HG02981 (cell line): Measurements from ENCODE around the gene CAMK2D.
"Not testable (repeated sequence)": the region's sequence is repeated elsewhere in the genome, so short reads cannot be mapped to it uniquely, and the experiment has no call there.

Experiments
- ATAC-seq: cut with Tn5 transposase; IDR thresholded peaks from one replicate; pipeline ENCODE4 v1.9.1; 2021; ENCODE audit warnings: mild to moderate bottlenecking, moderate library complexity; ENCODE audit not compliant: unreplicated experiment

CAMK2D gene

GRCh38 chr4:113687067-113687718, 74.3 kb downstream of the CAMK2D start:
- ATAC-seq = no peak

- ATAC-seq = not testable (repeated sequence)
These were observed 76.4 kb downstream of the CAMK2D start for GRCh38 chr4:113685157-113685556.

- ATAC-seq = no peak
These were observed 76.9 kb downstream of the CAMK2D start for GRCh38 chr4:113684534-113685091.

- ATAC-seq = peak; percentile 98
These were observed 78.6 kb downstream of the CAMK2D start for GRCh38 chr4:113682730-113683537.

GRCh38 chr4:113678641-113679040, 82.9 kb downstream of the CAMK2D start:
- ATAC-seq = no peak

GRCh38 chr4:113677325-113677724, 84.2 kb downstream of the CAMK2D start:
- ATAC-seq = no peak

GRCh38 chr4:113675731-113676697, 85.5 kb downstream of the CAMK2D start:
- ATAC-seq = no peak

- ATAC-seq = no peak
These were observed 86.8 kb downstream of the CAMK2D start for GRCh38 chr4:113674733-113675132.

- ATAC-seq = no peak
These were observed 87.3 kb downstream of the CAMK2D start for GRCh38 chr4:113674251-113674650.

- peak; percentile 78 for ATAC-seq
These were observed 88.1 kb downstream of the CAMK2D start for GRCh38 chr4:113673450-113673849.

- no peak for ATAC-seq
These were observed 95.0 kb downstream of the CAMK2D start for GRCh38 chr4:113666386-113667114.

- ATAC-seq = no peak
These were observed 96.5 kb downstream of the CAMK2D start for GRCh38 chr4:113665036-113665435.

GRCh38 chr4:113662581-113662980, 99.0 kb downstream of the CAMK2D start:
- ATAC-seq = no peak

GRCh38 chr4:113659127-113659526, 102.4 kb downstream of the CAMK2D start:
- no peak for ATAC-seq

GRCh38 chr4:113657586-113658233, 103.8 kb downstream of the CAMK2D start:
- no peak for ATAC-seq

GRCh38 chr4:113653871-113654270, 107.7 kb downstream of the CAMK2D start:
- ATAC-seq = no peak

- no peak for ATAC-seq
These were observed 115.1 kb downstream of the CAMK2D start for GRCh38 chr4:113646442-113646822.

- no peak for ATAC-seq
These were observed 115.6 kb downstream of the CAMK2D start for GRCh38 chr4:113645771-113646441.

- no peak for ATAC-seq
These were observed 116.2 kb downstream of the CAMK2D start for GRCh38 chr4:113645288-113645687.
